Activated CD8-positive, alpha-beta T cell treated with anti-CD3 and anti-CD28 coated beads, Interleukin-2, amount 10 ng/mL, durations not matched to agents 7 days and 5 days (primary cell): ENCODE data around the gene FANCC. TPM values are rescaled to one million over a fixed set of nuclear protein-coding genes. Genes with fewer than 3 reads are reported as not detected.
A peak's percentile ranks its signal among the peaks of the same experiment; 100 is the strongest.

ENCODE experiments used
- ATAC-seq: fragments of 150-1000 bp; cut with Tn5 transposase; one replicate; pipeline ENCODE4 v1.10.0; 2021; ENCODE audit warnings: moderate library complexity
- CTCF ChIA-PET: fragments of 350-600 bp; sonication (Branson Sonifier 250); formaldehyde crosslinking; loops from one replicate; lab custom pipeline; 2021; ENCODE audit warnings: antibody characterized with exemption; lab: Charles Lee
- POLR2A ChIA-PET: fragments of 350-600 bp; sonication (Branson Sonifier 250); formaldehyde crosslinking; loops from one replicate; lab custom pipeline; 2021; ENCODE audit warnings: antibody characterized with exemption; lab: Charles Lee
- DNase-seq: peaks from one replicate; pipeline ENCODE4 v3.0.0-alpha.2; 2020
- H3K27ac Mint-ChIP-seq: one replicate; pipeline ENCODE4 v1.8.0; 2021; ENCODE audit warnings: mild to moderate bottlenecking, mixed read lengths
- H3K27me3 Mint-ChIP-seq: one replicate; pipeline ENCODE4 v1.8.0; 2021; ENCODE audit warnings: low read depth, mixed read lengths
- H3K36me3 Mint-ChIP-seq: one replicate; pipeline ENCODE4 v1.8.0; 2021; ENCODE audit warnings: low read depth, mixed read lengths
- H3K4me1 Mint-ChIP-seq: one replicate; pipeline ENCODE4 v1.8.0; 2021; ENCODE audit warnings: low read depth, mixed read lengths
- H3K4me3 Mint-ChIP-seq: one replicate; pipeline ENCODE4 v1.8.0; 2021; ENCODE audit warnings: mild to moderate bottlenecking, mixed read lengths
- H3K9me3 Mint-ChIP-seq: one replicate; pipeline ENCODE4 v1.8.0; 2022; ENCODE audit warnings: mixed read lengths; ENCODE audit not compliant: insufficient read depth
- total RNA-seq, 2 experiments: library from RNA; stranded (reverse); gene quantifications; one replicate each; pipeline ENCODE4 v1.2.3, GENCODE V29; 2021

FANCC gene
- total RNA-seq, 2 experiments from 2014 or later = 18.2 to 19.0 TPM

- H3K4me1 Mint-ChIP-seq = no peaks in the 10 kb centered on the region
- no peaks in the 10 kb centered on the region for H3K27me3 Mint-ChIP-seq
- ATAC-seq = no peak
- POLR2A ChIA-PET = no interaction called here
- no peaks in the 10 kb centered on the region for H3K36me3 Mint-ChIP-seq
- CTCF ChIA-PET = no interaction called here
- no peak for DNase-seq
- no peak overlapping the region for H3K4me3 Mint-ChIP-seq
- no peak overlapping the region for H3K27ac Mint-ChIP-seq
- no peaks in the 10 kb centered on the region for H3K9me3 Mint-ChIP-seq
Measured at GRCh38 chr9:95197692-95198271, 119.7 kb downstream of the FANCC start.

- CTCF ChIA-PET = no interaction called here
- POLR2A ChIA-PET = no interaction called here
- Mint-ChIP-seq H3K4me1 (peaks cover 27% of the 10 kb centered on the region), H3K36me3 (peaks cover 4% of the 10 kb centered on the region), H3K27me3 (no peaks in the 10 kb centered on the region), H3K27ac (no peak overlapping the region), H3K4me3 (no peak overlapping the region), H3K9me3 (no peaks in the 10 kb centered on the region)
- ATAC-seq (no peak), DNase-seq (no peak)
Measured at GRCh38 chr9:95193480-95193879, 124.0 kb downstream of the FANCC start.

- no peak overlapping the region for H3K27ac Mint-ChIP-seq
Measured at GRCh38 chr9:95193067-95193466, 124.4 kb downstream of the FANCC start.

GRCh38 chr9:95192631-95193030, 124.9 kb downstream of the FANCC start:
- Mint-ChIP-seq H3K36me3 (peaks cover 4% of the 10 kb centered on the region), H3K9me3 (no peaks in the 10 kb centered on the region), H3K4me1 (peaks cover 35% of the 10 kb centered on the region), H3K4me3 (no peak overlapping the region), H3K27me3 (no peaks in the 10 kb centered on the region), H3K27ac (no peak overlapping the region)
- ChIA-PET CTCF (no interaction called here), POLR2A (no interaction called here)
- ATAC-seq (no peak), DNase-seq (no peak)

More at GRCh38 chr9:95193067-95193466, 124.4 kb downstream of the FANCC start:
- Mint-ChIP-seq H3K36me3 (peaks cover 4% of the 10 kb centered on the region), H3K27me3 (no peaks in the 10 kb centered on the region), H3K9me3 (no peaks in the 10 kb centered on the region), H3K4me3 (no peak overlapping the region), H3K4me1 (peaks cover 31% of the 10 kb centered on the region)
- POLR2A ChIA-PET = no interaction called here
- ATAC-seq = no peak
- no peak for DNase-seq
- CTCF ChIA-PET = no interaction called here

DNA sequence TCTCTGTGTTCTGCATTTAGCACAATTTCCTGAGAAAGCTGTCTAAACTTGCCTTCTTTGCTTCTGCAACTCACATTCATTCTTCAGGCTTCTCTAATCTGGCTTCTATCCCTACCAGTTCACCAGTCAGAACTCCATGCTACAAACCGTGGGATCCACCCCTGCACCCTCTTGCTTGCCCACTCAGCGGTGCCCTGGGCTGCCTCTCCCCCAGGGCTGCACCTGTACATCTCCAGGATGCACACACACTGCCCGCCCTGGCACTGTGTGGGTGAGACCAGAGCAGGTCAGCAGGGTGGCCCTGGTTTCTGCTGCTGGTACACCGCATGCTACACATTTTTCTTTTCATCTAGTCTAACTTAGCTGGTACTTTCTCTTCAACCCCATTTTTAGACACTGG, 127.1 kb downstream of the FANCC start:
- Mint-ChIP-seq H3K36me3 (peaks cover 7% of the 10 kb centered on the region), H3K4me3 (no peak overlapping the region), H3K27me3 (no peaks in the 10 kb centered on the region), H3K9me3 (no peaks in the 10 kb centered on the region), H3K27ac (peak overlapping the region; percentile 73), H3K4me1 (peaks cover 35% of the 10 kb centered on the region)
- DNase-seq (no peak), ATAC-seq (peak; percentile 16)
- POLR2A ChIA-PET = no interaction called here
- CTCF ChIA-PET = interaction anchor here (0.8 to 3.5 kb wide), 5 partner anchors 9 to 125 kb away, joined by 3 to 15 read pairs (median 3); no protein-coding TSS in a partner anchor

DNA sequence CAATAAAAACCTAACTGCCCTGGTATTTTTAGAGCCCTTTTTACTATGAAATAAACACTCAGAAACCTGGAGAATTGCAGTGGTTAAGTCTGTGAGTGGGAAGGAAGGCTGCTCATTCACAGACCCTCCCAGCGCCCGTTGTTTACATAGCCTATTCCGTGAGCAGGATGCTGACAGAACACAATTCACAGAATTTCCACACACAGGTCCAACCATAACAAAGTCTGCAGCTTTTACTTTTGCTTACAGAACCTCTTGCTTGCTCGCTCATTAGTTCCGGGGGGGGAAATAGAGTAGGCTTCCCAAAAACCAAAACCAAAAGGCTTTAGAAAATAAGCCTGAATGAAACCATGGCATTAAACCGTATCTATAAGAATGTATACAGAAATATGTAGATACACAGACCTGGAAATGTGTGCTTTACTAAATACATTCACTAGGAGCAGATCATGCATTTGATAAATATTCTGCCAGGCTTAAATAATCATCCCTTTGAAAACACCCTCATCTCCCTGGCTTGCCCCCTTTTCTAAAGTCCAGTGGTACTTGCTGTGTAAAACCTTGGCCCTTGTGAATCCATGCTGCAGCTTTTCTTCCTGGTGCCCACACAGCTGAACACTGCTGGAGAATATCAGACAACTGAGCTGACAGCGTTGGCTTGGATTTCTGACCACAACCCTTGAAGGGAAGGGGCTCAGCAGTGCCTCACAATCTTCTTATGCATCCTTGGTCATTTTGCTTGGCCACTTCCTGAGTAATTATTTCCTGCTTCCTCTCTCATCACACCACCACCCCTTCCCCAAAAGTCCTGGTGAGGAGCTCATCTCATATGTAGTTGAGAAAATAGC, 128.0 kb downstream of the FANCC start:
- Mint-ChIP-seq H3K4me1 (peaks cover 35% of the 10 kb centered on the region), H3K27ac (peak overlapping the region; percentile 73), H3K27me3 (no peaks in the 10 kb centered on the region), H3K9me3 (no peaks in the 10 kb centered on the region), H3K4me3 (peak overlapping the region; percentile 50), H3K36me3 (peaks cover 7% of the 10 kb centered on the region)
- DNase-seq (peak; percentile 51), ATAC-seq (peak; percentile 77)
- CTCF ChIA-PET = interaction anchor here (0.8 to 3.5 kb wide), 6 partner anchors 10 to 126 kb away, joined by 3 to 15 read pairs (median 4); no protein-coding TSS in a partner anchor
- POLR2A ChIA-PET = interaction anchor here (0.6 to 0.9 kb wide), 3 partner anchors 13 to 94 kb away, joined by 3 to 5 read pairs (median 3); no protein-coding TSS in a partner anchor

DNA sequence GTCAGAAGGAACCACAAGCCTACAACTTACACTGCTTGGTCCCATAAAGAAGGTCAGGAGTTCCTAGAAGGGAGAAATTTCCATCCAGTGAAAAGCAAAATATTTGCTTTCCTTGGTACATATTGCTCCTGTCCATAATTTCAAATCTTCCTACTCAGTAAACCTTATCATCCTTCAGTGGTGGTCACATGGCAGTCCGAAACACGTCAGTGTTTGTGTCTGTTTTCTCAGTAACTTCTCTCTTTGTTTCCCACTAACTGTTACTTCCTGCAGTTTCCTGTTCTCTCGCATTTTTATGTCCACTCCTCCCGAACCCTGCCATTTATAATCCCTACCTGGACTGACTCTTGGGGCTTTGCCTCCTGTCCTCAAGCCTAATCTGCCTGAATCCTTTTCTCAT, 129.1 kb downstream of the FANCC start:
- H3K36me3 Mint-ChIP-seq = peaks cover 7% of the 10 kb centered on the region
- no peaks in the 10 kb centered on the region for H3K27me3 Mint-ChIP-seq
- ChIA-PET POLR2A (interaction anchor here (0.6 to 0.9 kb wide), 2 partner anchors 14 to 21 kb away, joined by 3 to 5 read pairs; no protein-coding TSS in a partner anchor), CTCF (interaction anchor here (1.0 to 3.5 kb wide), 2 partner anchors 21 to 80 kb away, joined by 4 to 15 read pairs; no protein-coding TSS in a partner anchor)
- peak overlapping the region; percentile 3 for H3K4me3 Mint-ChIP-seq
- no peaks in the 10 kb centered on the region for H3K9me3 Mint-ChIP-seq
- ATAC-seq (no peak), DNase-seq (no peak)
- H3K27ac Mint-ChIP-seq = peak overlapping the region; percentile 69
- H3K4me1 Mint-ChIP-seq = peaks cover 35% of the 10 kb centered on the region

DNA sequence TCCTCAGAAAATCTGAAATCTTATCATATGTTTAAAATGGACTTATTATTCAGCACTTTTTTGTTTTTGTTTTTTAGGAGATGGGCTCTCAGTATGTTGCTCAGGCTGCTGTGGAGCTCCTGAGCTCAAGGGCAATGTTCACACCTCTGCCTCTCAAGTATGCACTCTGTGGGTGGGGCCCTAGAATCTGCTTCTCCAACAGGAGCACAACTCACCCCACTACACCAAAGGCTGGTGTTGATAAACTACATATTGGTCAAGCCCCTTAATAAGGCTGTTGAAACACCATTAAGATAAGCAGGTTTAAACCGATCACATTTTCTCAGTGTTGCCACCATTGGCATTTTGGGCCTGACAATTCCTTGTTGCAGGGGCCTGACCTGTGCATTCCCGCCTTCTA, 131.6 kb downstream of the FANCC start:
- ATAC-seq = no peak
- no peaks in the 10 kb centered on the region for H3K27me3 Mint-ChIP-seq
- no peak overlapping the region for H3K4me3 Mint-ChIP-seq

GRCh38 chr9:95182854-95183563, 134.5 kb downstream of the FANCC start:
- ATAC-seq (no peak), DNase-seq (no peak)
- Mint-ChIP-seq H3K4me3 (no peak overlapping the region), H3K27ac (no peak overlapping the region), H3K9me3 (no peaks in the 10 kb centered on the region), H3K36me3 (peaks cover 3% of the 10 kb centered on the region), H3K4me1 (peaks cover 3% of the 10 kb centered on the region), H3K27me3 (no peaks in the 10 kb centered on the region)
- CTCF ChIA-PET = interaction anchor here (1.0 kb wide), 1 partner anchor 15 kb away, joined by 4 read pairs; no protein-coding TSS in a partner anchor
- POLR2A ChIA-PET = no interaction called here

More for the DNA sequence above, 131.6 kb downstream of the FANCC start:
- H3K27ac Mint-ChIP-seq = no peak overlapping the region
- peaks cover 30% of the 10 kb centered on the region for H3K4me1 Mint-ChIP-seq
- ChIA-PET CTCF (no interaction called here), POLR2A (no interaction called here)
- H3K36me3 Mint-ChIP-seq = peaks cover 3% of the 10 kb centered on the region
- H3K9me3 Mint-ChIP-seq = no peaks in the 10 kb centered on the region
- DNase-seq = no peak

- Mint-ChIP-seq H3K27me3 (no peaks in the 10 kb centered on the region), H3K9me3 (no peaks in the 10 kb centered on the region), H3K4me1 (no peaks in the 10 kb centered on the region), H3K4me3 (no peak overlapping the region), H3K27ac (no peak overlapping the region), H3K36me3 (peaks cover 3% of the 10 kb centered on the region)
- CTCF ChIA-PET = no interaction called here
- ATAC-seq = no peak
- DNase-seq = no peak
- POLR2A ChIA-PET = no interaction called here
Measured at GRCh38 chr9:95181835-95182234, 135.7 kb downstream of the FANCC start.

- POLR2A ChIA-PET = no interaction called here
- DNase-seq (no peak), ATAC-seq (no peak)
- Mint-ChIP-seq H3K9me3 (no peaks in the 10 kb centered on the region), H3K4me3 (no peak overlapping the region), H3K4me1 (no peaks in the 10 kb centered on the region), H3K36me3 (peaks cover 2% of the 10 kb centered on the region), H3K27me3 (no peaks in the 10 kb centered on the region), H3K27ac (no peak overlapping the region)
- CTCF ChIA-PET = interaction anchor here (1.4 to 3.0 kb wide), 2 partner anchors 14 to 44 kb away, joined by 3 to 22 read pairs; no protein-coding TSS in a partner anchor
Measured at GRCh38 chr9:95181226-95181818, 136.2 kb downstream of the FANCC start.
